Activated CD4-positive, alpha-beta T cell treated with anti-CD3 and anti-CD28 coated beads, Interleukin-2, amount 50 U/mL, for 48 hours (primary cell): Measurements from ENCODE around the gene SEC14L2.
"Not testable (repeated sequence)": the region's sequence is repeated elsewhere in the genome, so short reads cannot be mapped to it uniquely, and the experiment has no call there.

Experiments
- DNase-seq, 2 experiments: peaks; one replicate each; pipeline ENCODE4 v3.0.0-alpha.2; 2020

The SEC14L2 gene

DNA sequence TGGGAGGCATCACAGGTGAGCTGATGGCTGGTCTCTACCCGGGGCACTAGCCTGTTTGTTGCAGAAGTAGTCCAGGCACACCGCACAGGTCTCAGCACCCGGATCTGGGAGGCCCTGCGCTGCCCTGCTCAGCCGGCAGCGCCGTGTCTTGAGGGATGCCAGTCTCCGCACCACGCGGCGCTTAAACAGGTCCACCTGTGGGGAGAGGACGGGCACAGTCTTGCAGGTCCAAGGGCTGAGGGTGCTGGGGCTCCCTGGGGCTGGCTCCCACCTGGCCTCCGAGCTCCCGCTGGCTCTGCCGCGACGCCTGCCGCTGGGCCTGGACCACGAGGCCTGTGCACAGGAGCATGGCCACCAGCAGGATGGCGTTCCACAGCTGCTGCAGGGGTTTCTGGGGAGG is 16.8 kb upstream of the SEC14L2 start:
- no peak for DNase-seq

DNA sequence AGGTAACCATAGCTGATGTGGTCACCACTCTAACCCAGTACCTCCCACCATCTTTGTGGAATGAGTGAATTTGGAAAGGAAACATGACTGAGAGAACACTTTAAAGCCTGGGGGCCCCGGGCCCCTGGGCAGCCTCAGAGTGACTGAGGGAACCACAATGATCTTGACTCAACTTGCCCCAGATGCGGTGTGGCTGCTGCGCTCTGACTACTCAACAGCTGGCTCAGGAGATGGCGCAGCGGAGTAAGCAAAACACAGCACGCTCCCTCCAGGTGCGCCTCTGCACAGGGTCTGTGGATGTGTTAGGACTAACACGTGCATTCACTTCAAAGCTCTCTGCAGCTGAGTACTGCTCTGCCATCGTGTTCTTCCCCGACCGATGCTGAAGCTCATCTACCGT is 15.6 kb upstream of the SEC14L2 start:
- DNase-seq: peak in 1 of 2 experiments; percentile 20

DNA sequence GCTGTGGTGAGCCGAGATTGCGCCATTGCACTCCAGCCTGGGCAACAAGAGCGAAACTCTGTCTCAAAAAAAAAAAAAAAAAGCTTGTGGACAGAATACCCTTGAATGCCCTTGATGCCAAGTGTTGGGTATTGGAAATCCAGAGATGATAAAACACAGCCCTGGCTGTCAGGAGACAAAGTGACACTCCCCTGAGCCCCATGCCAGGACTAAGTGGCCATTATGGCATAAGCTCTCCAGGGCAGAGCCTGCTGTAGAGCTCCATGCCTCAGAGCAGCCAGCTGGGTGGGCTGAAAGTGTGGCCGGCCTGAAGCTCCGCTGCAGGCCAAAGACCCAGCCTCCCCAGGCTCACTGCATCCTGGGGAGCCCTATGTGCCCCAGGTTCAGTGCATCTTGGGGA is 14.5 kb upstream of the SEC14L2 start:
- DNase-seq: no peak

DNA sequence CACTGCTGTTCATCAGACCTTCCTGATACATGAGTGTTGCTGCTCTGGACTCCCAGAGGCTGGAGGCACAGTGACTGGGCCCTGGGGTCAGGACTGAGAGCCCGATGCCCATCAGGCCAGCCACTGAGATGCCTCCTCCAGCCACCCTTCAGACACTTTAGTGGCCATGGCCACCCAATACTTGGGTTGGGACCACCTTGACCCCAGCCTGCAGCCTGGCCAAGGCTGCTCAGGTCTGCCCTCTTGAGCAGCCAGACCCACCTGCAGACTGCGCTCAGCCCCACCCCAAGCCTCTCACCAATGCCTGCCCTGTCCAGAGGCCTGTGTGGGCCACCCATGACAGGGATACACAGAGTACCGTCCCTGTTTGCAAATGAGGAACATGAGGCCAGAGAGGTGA is 13.8 kb upstream of the SEC14L2 start:
- no peak for DNase-seq

DNA sequence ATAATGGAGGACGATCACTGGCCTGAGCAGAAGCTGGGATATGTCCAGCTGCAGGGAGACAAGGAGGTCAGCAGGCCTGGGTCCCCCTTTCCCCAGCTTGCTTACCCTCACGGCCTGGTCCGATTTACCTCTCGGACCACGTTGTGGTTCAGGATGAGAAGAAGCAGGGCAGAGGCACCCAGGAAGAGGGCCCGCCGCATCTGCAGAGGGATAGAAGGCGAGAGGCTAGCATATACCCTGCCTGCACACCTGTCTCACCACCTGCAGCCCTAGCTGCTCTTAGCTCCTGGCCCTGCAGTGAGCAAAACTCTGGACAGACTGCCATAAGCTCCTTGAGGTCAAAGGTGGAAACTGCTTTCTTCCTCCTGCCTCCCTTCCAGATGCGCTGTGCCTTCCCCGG is 10.9 kb upstream of the SEC14L2 start:
- DNase-seq: no peak

DNA sequence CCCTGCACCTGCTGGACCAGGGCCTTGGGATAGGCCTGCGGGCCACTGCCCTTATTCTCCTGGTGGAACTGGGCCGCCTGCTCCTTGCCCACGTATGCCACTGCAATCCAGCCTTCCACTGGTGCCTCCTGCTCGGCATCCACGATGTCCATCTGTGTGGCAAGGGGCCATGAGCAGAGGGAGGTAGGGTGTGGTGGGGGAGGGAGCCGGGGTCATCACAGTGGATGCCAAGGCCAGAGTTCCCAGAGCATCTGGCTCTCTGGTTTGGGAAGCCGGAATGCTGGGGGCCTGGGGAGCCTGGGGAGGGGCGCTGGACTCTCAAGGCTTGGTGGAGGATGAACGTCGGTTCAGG is 10.2 kb upstream of the SEC14L2 start:
- DNase-seq: no peak

DNA sequence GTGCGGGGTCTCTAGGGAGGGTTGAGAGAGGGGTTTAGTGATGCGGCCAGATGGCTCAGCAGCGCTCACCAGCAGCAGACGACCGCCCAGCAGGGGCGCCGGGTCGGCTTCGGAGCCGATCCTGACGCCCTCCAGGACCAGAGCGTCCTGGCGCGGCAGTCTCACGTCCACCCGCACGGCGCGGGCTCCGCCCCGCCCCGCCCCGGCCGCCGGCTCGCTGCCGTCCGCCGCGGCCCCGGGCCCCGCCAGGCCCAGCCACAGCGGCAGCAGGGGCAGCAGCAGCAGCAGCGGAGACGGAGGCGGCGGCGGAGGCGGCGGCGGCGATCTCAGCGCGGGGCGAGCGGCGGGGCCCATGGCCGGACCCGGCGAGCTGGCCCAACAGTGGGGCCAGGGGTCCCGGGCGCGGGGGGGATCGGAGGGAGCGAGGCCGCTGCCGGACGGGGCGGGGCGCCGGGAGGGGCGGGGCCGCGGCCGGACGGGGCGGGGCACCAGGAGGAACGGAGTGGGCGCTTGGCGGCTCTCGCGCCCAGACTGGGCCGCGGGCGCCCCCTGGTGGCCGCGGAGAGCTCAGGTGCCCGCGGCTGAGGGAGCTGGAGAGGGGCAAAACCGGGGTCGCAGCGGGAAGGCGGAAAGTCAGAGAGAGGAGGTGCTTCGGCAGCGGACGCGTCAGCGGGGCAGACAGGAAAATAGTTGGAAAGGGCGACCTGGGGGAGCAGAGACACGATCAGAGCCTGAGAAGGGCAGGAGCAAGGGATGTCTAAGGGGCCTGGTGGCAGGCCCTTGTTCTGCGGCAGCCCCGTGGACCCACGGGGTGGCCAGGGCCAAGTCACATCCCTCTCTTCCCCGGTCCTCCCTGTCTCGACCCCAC is 9.6 kb upstream of the SEC14L2 start, which contains the start of gene RNF215:
TSS of gene RNF215 (minus strand) at position 452 of the 868 bp plus-strand sequence. CDS start at position 354, 98 bp downstream.
- peak; percentile 78 to 82 for DNase-seq

DNA sequence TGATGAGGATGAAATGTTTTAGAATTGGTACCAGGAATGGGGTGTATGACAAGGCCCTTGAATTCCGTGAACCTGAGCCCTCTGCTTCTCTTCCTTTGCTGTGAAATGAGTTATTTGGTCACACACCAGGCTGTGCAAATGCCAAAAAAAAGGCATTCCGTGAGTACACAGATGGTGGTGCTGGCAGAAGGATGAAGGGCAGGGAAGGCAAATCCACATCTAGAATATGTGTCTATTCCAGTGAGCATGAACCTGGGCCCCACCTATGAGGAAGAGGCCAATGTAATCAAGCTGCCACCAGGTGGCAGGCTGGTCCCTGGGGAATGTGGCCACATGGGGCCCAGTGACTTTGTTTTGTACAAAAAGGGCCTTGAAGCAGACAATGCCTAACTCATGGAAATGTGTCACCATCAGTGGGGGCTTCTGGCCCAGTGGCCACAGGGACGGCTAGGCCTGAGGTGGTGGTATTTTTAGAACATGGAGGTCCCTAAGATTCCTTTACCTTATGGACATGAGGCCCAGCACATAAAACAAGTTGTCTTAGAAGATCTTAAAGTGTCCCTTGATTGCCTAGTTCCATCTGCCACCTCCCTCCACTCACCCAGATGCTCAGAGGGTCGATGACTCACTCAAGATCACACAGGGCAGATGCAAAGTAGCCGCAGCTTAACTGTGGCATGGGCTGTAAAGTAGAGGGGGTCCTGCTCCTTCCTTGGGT is 5.7 kb upstream of the SEC14L2 start:
- peak; percentile 80 to 85 for DNase-seq

DNA sequence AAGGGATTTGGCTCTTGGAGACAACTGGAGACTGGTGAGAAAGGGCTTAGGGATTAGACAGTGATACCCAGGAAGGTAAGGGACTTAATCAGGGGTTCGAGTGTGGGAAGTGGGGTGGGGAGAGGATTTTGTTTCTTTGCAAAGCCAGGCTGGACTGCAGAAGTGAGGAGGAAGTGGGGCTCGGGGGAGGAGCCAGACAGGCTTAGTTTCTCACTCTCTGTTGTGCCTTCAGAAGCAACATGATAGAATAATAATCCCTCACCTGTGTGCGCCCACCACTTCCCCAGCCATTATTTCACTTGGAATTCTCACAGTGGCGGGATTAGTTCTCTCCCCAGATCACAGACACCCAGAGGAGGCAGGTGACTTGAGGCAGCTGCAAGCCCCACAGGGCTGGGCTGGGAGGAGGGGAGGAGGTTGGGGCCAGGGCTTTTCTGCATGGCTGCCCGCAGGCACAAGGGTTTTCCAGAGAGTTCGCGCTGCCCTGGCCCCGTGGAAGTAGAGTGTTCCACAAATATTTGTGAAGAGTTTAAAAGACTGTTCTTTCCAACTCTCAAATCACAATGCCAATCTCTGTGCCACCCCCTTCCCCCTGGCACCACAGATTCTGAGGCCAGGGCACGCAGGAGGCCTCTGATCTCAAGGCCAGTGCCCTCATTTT is 4.0 kb upstream of the SEC14L2 start:
- DNase-seq: no peak

DNA sequence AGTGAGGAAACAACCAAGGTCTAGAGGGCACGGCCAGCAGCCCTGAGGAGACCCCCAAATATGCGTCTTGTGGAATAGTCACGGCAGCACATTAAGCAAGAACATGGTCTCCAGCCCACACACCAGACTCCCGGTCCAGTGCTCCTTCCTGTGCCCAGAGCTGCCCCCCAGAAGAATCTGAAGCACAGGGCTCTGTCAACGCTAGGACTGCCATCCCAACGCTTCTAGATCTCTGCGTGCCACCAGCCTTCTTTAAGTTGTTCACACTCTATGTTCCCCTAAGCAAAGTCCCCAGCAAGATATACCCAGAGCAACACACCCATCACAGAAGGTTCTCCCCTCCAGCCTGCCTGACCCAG is 3.5 kb upstream of the SEC14L2 start:
- no peak for DNase-seq

DNA sequence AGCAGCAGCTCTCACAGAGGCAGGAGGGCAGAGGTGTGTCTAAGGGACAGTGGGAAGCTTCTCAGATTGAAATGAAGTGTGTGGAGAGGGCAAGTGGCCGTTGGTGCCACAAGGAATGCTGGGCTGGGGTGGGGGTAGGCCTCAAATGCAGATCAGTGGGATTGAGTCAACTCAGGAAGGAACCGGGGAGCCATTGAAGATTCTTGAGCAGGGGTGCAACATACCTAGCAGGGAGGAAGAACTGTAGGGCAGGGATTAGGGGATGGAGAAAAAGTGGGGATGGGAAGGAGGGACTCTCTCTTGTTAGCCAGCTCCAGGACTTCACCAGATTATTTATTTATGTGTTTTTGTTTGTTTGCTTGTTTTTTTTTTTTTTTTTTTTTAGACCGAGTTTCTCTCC is 2.9 kb upstream of the SEC14L2 start:
- no peak for DNase-seq

DNA sequence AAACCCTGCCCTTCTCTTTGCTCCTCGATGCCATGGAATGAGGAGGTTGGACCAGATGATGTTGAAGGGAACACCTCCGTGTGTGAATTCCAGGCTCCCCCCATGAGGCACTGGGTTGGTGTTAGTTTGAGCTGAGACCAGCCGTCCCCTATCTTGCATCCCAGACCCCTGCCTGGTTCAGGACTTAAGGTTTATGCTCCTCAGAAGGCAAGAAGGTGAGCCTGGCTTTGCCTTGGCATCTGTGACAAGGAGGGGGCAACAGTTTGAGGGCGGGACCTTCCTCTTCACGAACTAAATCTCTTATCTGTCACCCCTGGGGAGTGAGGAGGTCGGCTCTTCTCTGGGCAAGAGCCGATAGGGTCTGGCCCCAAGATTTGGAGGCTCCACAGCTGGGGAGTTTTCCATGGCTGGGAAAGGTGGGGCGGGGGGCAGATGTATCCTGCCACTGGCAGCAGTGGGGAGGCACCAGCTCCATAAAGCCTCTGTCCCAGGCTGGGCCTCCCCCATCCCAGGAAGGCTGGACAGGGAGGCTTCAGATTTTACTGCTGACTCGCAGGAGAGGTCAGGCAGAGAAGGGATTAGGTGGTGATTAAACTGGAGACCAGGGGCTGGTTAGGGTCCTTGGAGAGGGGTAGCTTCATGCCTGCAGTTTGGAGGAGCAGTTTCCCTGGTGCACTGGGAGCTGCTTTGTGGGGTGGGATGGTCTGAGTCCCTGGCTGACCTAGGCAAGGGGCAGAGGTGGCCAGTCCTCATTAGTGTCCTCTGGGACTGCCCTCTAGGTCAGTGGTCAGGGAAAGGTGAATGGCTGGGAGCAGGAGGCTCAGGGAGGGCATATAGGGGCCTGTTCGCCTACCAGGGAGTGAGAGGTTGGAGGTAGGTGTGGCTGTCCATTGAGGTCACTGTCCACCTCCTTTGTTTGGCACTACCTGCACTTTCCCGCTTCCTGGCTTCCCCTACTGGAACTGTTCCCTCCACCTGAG is 1.1 kb downstream of the SEC14L2 start:
- no peak for DNase-seq

DNA sequence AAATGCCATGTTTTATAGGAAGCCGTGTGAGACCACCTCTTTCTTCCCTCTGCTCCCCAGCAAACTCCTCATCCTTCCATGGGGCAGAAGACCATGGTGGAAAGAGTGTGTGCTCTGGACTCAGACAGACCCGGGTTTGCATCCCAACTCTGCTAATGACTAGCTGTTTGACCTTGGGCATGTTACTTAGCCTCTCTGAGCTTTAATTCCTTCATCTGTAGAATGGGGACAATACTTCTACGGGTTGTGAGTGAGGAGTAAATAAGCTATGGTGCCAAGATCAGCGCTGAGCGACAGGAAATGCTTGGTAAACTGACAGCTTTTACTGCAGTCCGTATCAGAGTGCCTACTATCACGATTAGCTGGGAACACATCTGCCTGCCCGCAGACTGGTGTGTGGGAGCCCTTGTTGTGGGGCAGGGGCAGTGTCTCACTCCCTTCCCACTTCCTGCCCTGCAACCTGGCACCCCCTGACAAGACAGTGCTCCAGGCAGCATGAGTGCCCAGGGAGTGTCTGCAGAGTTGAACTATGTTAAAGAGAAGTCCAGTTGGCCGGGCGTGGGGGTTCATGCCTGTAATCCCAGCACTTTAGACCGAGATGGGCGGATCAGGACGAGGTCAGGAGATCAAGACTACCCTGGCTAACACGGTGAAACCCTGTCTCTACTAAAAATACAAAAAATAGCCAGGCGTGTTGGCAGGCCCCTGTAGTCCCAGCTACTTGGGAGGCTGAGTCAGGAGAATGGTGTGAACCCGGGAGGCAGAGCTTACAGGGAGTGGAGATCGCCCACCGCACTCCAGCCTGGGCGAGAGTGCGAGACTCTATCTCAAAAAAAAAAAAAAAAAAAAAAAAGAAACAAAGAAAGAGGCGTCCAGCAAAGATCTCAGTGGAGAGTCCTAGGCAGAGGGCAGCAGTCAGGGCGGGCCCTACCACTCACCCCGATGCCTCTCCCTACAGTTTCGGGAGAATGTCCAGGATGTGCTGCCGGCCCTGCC is 2.2 kb downstream of the SEC14L2 start:
- no peak for DNase-seq

DNA sequence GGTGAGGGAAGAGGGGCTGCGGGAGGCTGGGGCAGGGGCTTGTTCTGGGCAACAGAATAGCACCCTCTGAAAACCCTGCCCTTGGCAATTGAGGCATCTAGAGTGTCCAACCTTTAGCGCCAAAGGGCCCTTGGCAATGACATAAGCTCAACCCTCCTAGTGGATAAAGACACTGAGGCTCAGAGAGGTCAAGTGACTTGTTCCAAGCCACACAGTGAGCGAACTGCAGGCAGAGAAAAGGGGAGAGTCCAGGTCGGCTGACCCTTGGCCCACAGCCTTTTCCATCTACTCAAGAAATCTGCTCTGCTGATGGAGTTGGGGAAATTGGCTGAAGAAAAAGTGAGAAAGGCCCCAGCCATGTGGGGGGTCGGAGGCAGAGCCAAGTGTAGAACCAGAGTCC is 2.9 kb downstream of the SEC14L2 start:
- no peak for DNase-seq

DNA sequence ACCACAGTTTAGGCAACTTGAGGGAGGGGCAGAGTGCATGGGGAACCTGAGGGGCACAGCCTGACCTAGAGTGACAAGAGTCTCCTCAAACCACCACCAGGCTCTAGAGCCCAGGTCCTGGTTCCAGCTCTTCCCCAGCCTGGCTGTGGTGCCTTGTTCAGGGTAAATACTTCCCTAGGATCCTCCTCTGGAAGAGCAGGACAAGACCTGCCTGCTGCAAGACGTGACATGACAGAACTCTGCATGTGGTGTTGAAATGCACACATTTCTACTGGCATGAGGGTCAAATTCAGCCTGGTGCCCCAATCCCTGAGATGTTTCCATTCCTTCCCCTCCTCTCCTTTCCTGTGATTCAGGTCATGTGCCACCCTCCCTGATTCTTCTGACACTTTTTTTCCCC is 3.3 kb downstream of the SEC14L2 start:
- DNase-seq: no peak

DNA sequence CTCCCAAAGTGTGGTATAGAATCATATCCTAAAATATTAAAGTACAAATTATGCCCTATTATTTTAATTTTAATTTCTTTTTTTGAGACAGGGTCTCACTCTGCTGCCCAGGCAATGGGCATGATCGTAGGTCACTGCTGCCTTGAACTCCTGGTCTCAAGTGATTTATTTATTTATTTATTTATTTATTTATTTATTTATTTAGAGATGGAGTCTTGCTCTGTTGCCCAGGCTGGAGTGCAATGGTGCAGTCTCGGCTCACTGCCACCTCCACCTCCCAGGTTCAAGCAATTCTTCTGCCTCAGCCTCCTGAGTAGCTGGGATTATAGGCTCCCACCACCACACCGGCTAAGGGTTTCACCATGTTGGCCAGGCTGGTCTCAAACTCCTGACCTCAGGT is 4.2 kb downstream of the SEC14L2 start:
- DNase-seq: not testable (repeated sequence)

DNA sequence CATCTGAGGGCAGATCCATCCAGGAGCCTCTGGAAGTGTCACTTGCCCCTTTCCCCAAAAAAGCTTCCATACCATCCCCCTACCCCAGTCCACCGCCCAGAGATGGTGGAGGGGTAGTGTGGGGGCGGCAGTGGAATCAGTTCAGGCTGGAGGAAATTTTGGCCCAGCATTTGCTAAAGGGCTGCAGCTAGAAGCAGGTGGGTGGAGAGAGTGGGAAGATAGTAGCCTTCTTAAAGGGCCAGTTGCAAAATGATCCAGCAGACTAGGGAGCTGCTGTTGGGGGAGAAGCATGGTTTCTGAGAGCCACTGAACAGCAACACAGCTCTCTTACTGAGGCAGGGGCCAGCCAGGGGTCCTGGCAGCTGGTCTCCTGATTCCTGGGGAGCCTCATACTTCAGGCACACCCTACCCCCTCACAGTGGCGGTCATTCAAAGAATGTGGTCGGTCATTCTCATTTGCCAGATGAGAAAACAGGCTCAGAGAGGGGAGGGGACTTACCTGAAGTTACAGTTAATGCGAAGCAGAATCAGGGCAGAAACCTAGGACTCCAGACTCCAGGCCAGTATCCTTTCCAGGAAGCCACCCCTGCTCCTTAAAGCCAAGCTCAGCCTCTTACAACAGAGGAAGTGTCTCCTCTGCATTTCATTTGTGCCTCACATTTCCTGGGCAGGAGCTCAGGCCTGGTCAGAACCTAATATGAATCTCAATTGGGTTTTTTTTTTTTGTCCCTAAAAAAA is 5.4 kb downstream of the SEC14L2 start:
- no peak for DNase-seq

DNA sequence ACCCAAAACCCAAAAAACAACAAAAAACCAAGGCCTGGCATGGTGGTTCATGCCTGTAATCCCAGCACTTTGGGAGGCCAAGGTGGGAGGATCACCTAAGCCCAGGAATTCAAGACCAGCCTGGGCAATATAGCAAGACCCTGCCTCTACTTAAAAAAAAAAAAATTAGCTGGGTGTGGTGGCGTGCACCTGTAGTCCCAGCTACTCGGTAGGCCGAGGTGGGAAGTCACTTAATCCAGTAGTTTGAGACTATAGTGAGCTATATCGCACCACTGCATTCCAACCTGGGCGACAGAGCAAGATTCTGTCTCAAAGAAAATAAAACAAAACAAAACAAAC is 5.9 kb downstream of the SEC14L2 start:
- DNase-seq: not testable (repeated sequence)

DNA sequence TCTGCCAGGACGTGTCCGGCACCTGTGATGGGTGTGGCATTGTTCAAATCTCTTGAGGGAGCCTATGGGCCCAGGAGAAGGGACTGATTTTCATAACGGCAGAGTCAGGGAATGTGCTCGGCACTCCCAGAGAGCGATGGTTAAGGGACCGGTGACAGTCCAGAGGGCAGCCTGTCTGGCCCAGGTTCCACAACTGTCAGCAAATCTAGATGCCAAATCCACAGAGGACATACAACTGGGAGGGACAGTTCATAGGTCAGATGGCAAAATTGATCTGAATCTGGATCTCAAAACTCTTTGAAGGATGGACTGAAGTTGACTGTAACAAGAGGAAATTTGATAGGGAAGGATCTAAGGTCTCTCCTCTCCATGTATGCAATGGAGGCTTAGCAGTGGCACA is 7.5 kb downstream of the SEC14L2 start:
- no peak for DNase-seq

DNA sequence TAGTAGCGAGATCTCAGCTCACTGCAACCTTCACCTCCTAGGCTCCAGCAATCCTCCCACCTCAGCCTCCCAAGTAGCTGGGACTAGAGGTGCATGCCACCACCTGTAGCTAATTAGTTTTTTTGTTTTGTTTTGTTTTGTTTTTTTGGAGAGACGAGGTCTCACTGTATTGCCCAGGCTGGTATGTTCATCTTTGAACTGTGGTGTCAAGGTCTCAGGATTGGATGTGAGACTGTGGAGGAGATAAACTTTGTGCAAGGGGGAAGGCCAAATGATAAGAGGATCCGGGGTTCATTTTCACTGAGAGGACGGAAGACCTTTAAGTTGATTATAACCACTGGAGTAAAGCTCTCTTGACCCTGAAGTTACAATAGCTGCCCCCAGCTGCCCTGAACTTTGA is 8.9 kb downstream of the SEC14L2 start:
- DNase-seq: no peak

DNA sequence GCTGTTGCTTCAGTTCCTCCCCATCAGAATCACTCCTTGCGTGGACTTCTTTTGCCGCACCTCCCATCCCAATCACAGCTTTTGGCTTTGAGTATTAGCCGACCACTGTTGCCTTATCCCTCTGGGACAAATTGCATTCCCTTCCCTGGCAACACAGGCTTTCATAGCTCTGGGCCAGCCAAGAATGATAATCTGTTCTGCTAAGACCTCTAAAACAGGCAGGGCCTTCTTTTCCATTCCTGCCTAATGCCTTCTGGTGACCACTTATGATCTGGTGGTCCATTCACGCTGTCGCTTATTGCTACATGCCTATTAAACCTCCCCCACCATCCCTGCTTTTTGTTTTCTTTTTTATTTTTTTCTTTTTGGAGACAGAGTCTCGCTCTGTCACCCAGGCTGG is 9.6 kb downstream of the SEC14L2 start:
- DNase-seq: no peak
